GM19328 (cell line): ENCODE results near the gene CTIF.

ENCODE experiments used
- ATAC-seq: cut with Tn5 transposase; IDR thresholded peaks from one replicate; pipeline ENCODE4 v1.9.1; 2021; ENCODE audit warnings: mild to moderate bottlenecking, moderate library complexity; ENCODE audit not compliant: unreplicated experiment

CTIF gene

GRCh38 chr18:48741866-48742265 is 203.0 kb downstream of the CTIF start:
- ATAC-seq, result no peak

- no peak for ATAC-seq
Measured at GRCh38 chr18:48742304-48742703, 203.5 kb downstream of the CTIF start.

GRCh38 chr18:48742706-48743475 is 204.1 kb downstream of the CTIF start:
- no peak for ATAC-seq

- no peak for ATAC-seq
Measured at GRCh38 chr18:48743886-48744285, 205.1 kb downstream of the CTIF start.

- no peak for ATAC-seq
Measured at GRCh38 chr18:48745293-48745692, 206.5 kb downstream of the CTIF start.

GRCh38 chr18:48749768-48750167 is 210.9 kb downstream of the CTIF start:
- no peak for ATAC-seq

GRCh38 chr18:48750485-48751175 is 211.8 kb downstream of the CTIF start:
- ATAC-seq, result no peak

GRCh38 chr18:48751727-48752468 is 213.1 kb downstream of the CTIF start:
- no peak for ATAC-seq

- no peak for ATAC-seq
Measured at GRCh38 chr18:48752478-48752877, 213.6 kb downstream of the CTIF start.

- ATAC-seq, result no peak
Measured at GRCh38 chr18:48752928-48753327, 214.1 kb downstream of the CTIF start.

- ATAC-seq, result no peak
Measured at GRCh38 chr18:48753691-48754090, 214.9 kb downstream of the CTIF start.

GRCh38 chr18:48754559-48754958 is 215.7 kb downstream of the CTIF start:
- ATAC-seq, result no peak

GRCh38 chr18:48754993-48755473 is 216.2 kb downstream of the CTIF start:
- no peak for ATAC-seq

GRCh38 chr18:48756511-48757226 is 217.8 kb downstream of the CTIF start:
- no peak for ATAC-seq

GRCh38 chr18:48757367-48757766 is 218.5 kb downstream of the CTIF start:
- no peak for ATAC-seq

GRCh38 chr18:48757906-48758305 is 219.1 kb downstream of the CTIF start:
- ATAC-seq, result no peak

- ATAC-seq, result no peak
Measured at GRCh38 chr18:48761582-48761981, 222.8 kb downstream of the CTIF start.

GRCh38 chr18:48762022-48762421 is 223.2 kb downstream of the CTIF start:
- ATAC-seq, result no peak

- no peak for ATAC-seq
Measured at GRCh38 chr18:48762836-48763718, 224.2 kb downstream of the CTIF start.

GRCh38 chr18:48763719-48764100 is 224.9 kb downstream of the CTIF start:
- ATAC-seq, result no peak
